GM12878 (cell line): ENCODE data around the gene GLI1. TPM values are rescaled to one million over a fixed set of nuclear protein-coding genes. Genes with fewer than 3 reads are reported as not detected.

Experiments used
- ATAC-seq: fragments of 200-7000 bp; cut with Tn5 transposase; 3 replicates; pipeline ENCODE4 v1.9.1; 2020; ENCODE audit warnings: mild to moderate bottlenecking, moderate library complexity
- BruUV-seq: library from RNA; stranded (reverse); fragments of 400-500 nt; replicated peaks from 2 replicates; lab custom pipeline; 2021; lab: Mats Ljungman, UMichigan
- CTCF ChIA-PET: fragments of 300-600 bp; sonication (Branson Sonifier 250); formaldehyde crosslinking; extraction: SDS; loops from one replicate; lab custom pipeline; 2021; ENCODE audit warnings: inconsistent platforms; lab: Yijun Ruan, JAX
- POLR2A ChIA-PET: fragments of 350-600 bp; formaldehyde crosslinking; extraction: SDS; loops from one replicate; lab custom pipeline; 2021; ENCODE audit warnings: inconsistent platforms; lab: Charles Lee
- RAD21 ChIA-PET: fragments of 300-600 bp; sonication (Branson Sonifier 250); formaldehyde crosslinking; loops from one replicate; lab custom pipeline; 2023; ENCODE audit warnings: antibody characterized with exemption; ENCODE audit not compliant: unreplicated experiment; lab: Charles Lee
- SMC1A ChIA-PET: fragments of 300-600 bp; sonication (Branson Sonifier 250); formaldehyde crosslinking; loops from one replicate; lab custom pipeline; 2023; ENCODE audit not compliant: unreplicated experiment, uncharacterized antibody; lab: Charles Lee
- DNase-seq: peaks from one replicate; pipeline ENCODE4 v3.0.0-alpha.2; 2011; ENCODE audit warnings: low read depth, low spot score
- FAIRE-seq: peaks from 3 replicates; lab custom pipeline; 2011; peaks lifted over from hg19 to GRCh38; lab: Jason Lieb, UNC
- H2AFZ ChIP-seq: 2 replicates; pipeline ENCODE4 v1.6.0; 2011; ENCODE audit warnings: low read depth, low read length, control low read depth; ENCODE audit not compliant: control insufficient read depth
- H3K27ac ChIP-seq: 2 replicates; pipeline ENCODE4 v1.5.1; 2011; ENCODE audit warnings: control low read depth; ENCODE audit not compliant: control insufficient read depth, insufficient read depth
- H3K27me3 ChIP-seq, 2 experiments: replicated peaks in 1 of 2; 2 replicates each; pipeline versions ENCODE4 v1.6.0 to v1.6.1; 2011; ENCODE audit warnings: low read length in 1 of 2; ENCODE audit not compliant: control insufficient read depth in 2 of 2, insufficient read depth in 2 of 2
- H3K36me3 ChIP-seq, 2 experiments: 2 replicates each; pipeline ENCODE4 v1.5.1; 2011; ENCODE audit warnings: low read length in 1 of 2; ENCODE audit not compliant: control insufficient read depth in 2 of 2, insufficient read depth in 2 of 2
- H3K4me1 ChIP-seq: 2 replicates; pipeline ENCODE4 v1.6.1; 2011; ENCODE audit warnings: mild to moderate bottlenecking, low read length, moderate library complexity, mixed read lengths; ENCODE audit not compliant: control insufficient read depth, insufficient read depth
- H3K4me2 ChIP-seq: 2 replicates; pipeline ENCODE4 v1.6.0; 2011; ENCODE audit warnings: control low read depth; ENCODE audit not compliant: control insufficient read depth, insufficient read depth
- H3K4me3 ChIP-seq: fragments of 200-600 bp; sonication (generic); 2 replicates; pipeline ENCODE4 v1.5.1; 2016
- H3K79me2 ChIP-seq: 2 replicates; pipeline ENCODE4 v1.6.0; 2011; ENCODE audit warnings: low read length; ENCODE audit not compliant: control insufficient read depth, insufficient read depth
- H3K9ac ChIP-seq: 2 replicates; pipeline ENCODE4 v1.8.0; 2011; ENCODE audit warnings: low read length, control low read depth, mixed read lengths; ENCODE audit not compliant: control insufficient read depth, insufficient read depth
- H3K9me3 ChIP-seq: replicated peaks from 3 replicates; pipeline ENCODE4 v1.5.1; 2011; ENCODE audit warnings: mild to moderate bottlenecking, low read length; ENCODE audit not compliant: control insufficient read depth, insufficient read depth
- H4K20me1 ChIP-seq: 2 replicates; pipeline ENCODE4 v1.6.0; 2011; ENCODE audit not compliant: control insufficient read depth, insufficient read depth
- BMI1 ChIP-seq: fragments of 450-650 bp; IDR thresholded peaks from 2 replicates; pipeline ENCODE4 v1.6.1; 2016; ENCODE audit warnings: mild to moderate bottlenecking, moderate library complexity, borderline replicate concordance
- CBX3 ChIP-seq: fragments of 200-600 bp; sonication (generic); IDR thresholded peaks from 2 replicates; pipeline ENCODE4 v1.6.1; 2016; ENCODE audit warnings: low read depth, borderline replicate concordance
- GATAD2B ChIP-seq: fragments of 450-650 bp; conservative IDR thresholded peaks from 2 replicates; pipeline ENCODE4 v1.6.1; 2017; ENCODE audit warnings: low read depth, mild to moderate bottlenecking, moderate library complexity
- NFYB ChIP-seq: IDR thresholded peaks from 2 replicates; pipeline ENCODE4 v1.6.1; 2011; ENCODE audit warnings: low read depth, mild to moderate bottlenecking, low read length, improper control_type of control experiment, moderate library complexity; ENCODE audit not compliant: insufficient read depth
- POLR2A ChIP-seq: IDR thresholded peaks from 2 replicates; pipeline ENCODE4 v1.6.1; 2011; ENCODE audit warnings: low read depth, mild to moderate bottlenecking, low read length
- RAD21 ChIP-seq: IDR thresholded peaks from 2 replicates; pipeline ENCODE4 v1.6.1; 2011; ENCODE audit warnings: mild to moderate bottlenecking, low read depth, low read length, moderate library complexity; ENCODE audit not compliant: insufficient read depth
- RBBP5 ChIP-seq: fragments of 200-600 bp; sonication (generic); conservative IDR thresholded peaks from 2 replicates; pipeline ENCODE4 v1.6.1; 2016
- TAF1 ChIP-seq: IDR thresholded peaks from 2 replicates; pipeline ENCODE4 v1.6.1; 2011; ENCODE audit warnings: mild to moderate bottlenecking, low read depth, low read length, borderline replicate concordance
- WGBS: methylation state at CpG from one replicate; pipeline ENCODE4 v1.1.6; 2016; ENCODE audit warnings: low lambda C conversion rate; ENCODE audit not compliant: insufficient replicate concordance, insufficient coverage; ENCODE audit errors: missing lambda C conversion rate; 5-methylcytosine and 5-hydroxymethylcytosine counted together
- in situ Hi-C: fragments of 300-500 bp; cut with MboI; formaldehyde crosslinking; loops from 9 replicates; pipeline ENCODE4 v1.14.3; 2018; ENCODE audit warnings: mixed read lengths
- intact Hi-C: fragments of 100-400 bp; cut with micrococcal nuclease; formaldehyde crosslinking; loops from one replicate; pipeline ENCODE4 v1.14.2; 2022; ENCODE audit not compliant: unreplicated experiment
- polyA plus RNA-seq, 11 experiments: library from polyadenylated mRNA; depleted of rRNA in 4 of 11; unstranded in 6 of 11; stranded (reverse) in 5 of 11; fragments of >200 nt; fragmentation: Nextera tagmentation in 4 of 11; fragmentation: Illumina TruSeq in 1 of 11; extraction: Ambion mirVana in 4 of 11; extraction: Trizol in 1 of 11; gene quantifications; 1 replicate in 1 of 11; 2 replicates in 10 of 11; pipeline versions ENCODE4 v1.2.1 to v1.2.3, GENCODE V29; 2011 to 2016; ENCODE audit warnings: inconsistent platforms in 2 of 11, missing spikeins in 2 of 11, low read depth in 1 of 11
- total RNA-seq, 4 experiments: library from RNA; depleted of rRNA in 3 of 4; stranded (reverse); fragments of >200 nt in 3 of 4; fragmentation: Illumina TruSeq in 1 of 4; extraction: Trizol in 1 of 4; gene quantifications; 2 replicates each; pipeline versions ENCODE4 v1.2.1 to v1.2.3, GENCODE V29; 2013 to 2021

GLI1 gene
- total and polyA plus RNA-seq, 10 of the 15 experiments (the other 5 are each of a cell fraction or from before 2014, with no cell fraction given): 0.27 to 1.2 (median 0.49) TPM

DNA sequence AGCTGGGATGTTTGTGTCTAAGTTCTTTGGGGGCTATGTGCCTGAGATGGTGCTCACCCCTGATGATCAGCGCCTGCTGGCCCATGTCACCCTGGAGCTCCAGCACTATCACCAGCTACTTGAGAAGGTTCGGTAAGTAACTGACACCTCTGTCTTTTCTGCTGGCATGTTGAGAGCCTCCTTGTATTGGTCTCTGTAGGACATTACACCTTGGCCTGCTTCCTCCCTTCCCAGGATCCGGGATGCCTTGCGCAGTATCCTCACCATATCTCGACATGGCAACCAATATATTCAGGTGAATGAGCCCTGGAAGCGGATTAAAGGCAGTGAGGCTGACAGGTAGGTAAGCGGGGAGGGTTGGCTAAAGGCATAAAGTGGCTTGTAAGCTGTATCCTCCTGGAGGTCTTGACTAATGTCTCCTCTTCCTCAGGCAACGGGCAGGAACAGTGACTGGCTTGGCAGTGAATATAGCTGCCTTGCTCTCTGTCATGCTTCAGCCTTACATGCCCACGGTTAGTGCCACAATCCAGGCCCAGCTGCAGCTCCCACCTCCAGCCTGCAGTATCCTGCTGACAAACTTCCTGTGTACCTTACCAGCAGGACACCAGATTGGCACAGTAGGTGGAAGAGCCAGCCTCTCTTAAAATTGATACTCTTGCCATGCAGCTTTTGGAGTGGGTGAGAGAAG lies 55.3 kb downstream of the GLI1 start:
- H4K20me1 ChIP-seq: peaks cover 4% of the 10 kb centered on the region; the same call in 1 of the 2 replicates
- 95% methylated on average over 9 of the region's 9 CpGs for WGBS
- no TSS peak for BruUV-seq
- no peak overlapping the region for H3K27ac ChIP-seq
- no peaks in the 10 kb centered on the region; the same call in 1 of the 2 replicates for H3K4me1 ChIP-seq
- RAD21 ChIA-PET: no interaction called here
- H3K4me2 ChIP-seq: no peak overlapping the region
- no peak for DNase-seq
- H3K9ac ChIP-seq: no peak overlapping the region
- CTCF ChIA-PET: interaction anchor here (1.3 to 1.5 kb wide), 3 partner anchors 10 to 38 kb away, joined by 3 to 4 read pairs (median 3); no protein-coding TSS in a partner anchor
- no peak for ATAC-seq
- H3K9me3 ChIP-seq: no peaks in the 10 kb centered on the region
- H3K79me2 ChIP-seq: peaks cover 22% of the 10 kb centered on the region
- no peak for FAIRE-seq
- no peak overlapping the region for H2AFZ ChIP-seq
- SMC1A ChIA-PET: interaction anchor here (2.2 kb wide), 1 partner anchor 18 kb away, joined by 6 read pairs; no protein-coding TSS in a partner anchor
- H3K27me3 ChIP-seq: no peaks in the 10 kb centered on the region
- no peak for TF ChIP-seq BMI1
- no peak for TF ChIP-seq RAD21
- no peak for TF ChIP-seq RBBP5
- no peak for TF ChIP-seq GATAD2B
- peak; percentile 66; the same call in 1 of the 2 replicates for TF ChIP-seq POLR2A
- TF ChIP-seq TAF1: no peak
- no peak for TF ChIP-seq NFYB
- TF ChIP-seq CBX3: no peak
- no peak overlapping the region for H3K4me3 ChIP-seq
- intact Hi-C loops (no loop called here), in situ Hi-C loops (no loop called here)
- peaks cover 35 to 49% of the 10 kb centered on the region in 2 experiments for H3K36me3 ChIP-seq
- POLR2A ChIA-PET: interaction anchor here (0.9 kb wide), 1 partner anchor 9 kb away, joined by 3 read pairs; no protein-coding TSS in a partner anchor
